SK-N-SH (cell line): ENCODE data around the gene C6orf120.

ENCODE experiments used
- CTCF ChIP-seq: fragments of 200-600 bp; sonication (generic); IDR thresholded peaks from 2 replicates; pipeline ENCODE4 v1.6.1; 2017; ENCODE audit warnings: antibody characterized with exemption, mild to moderate bottlenecking, moderate library complexity
- EZH2phosphoT487 ChIP-seq: fragments of 200-600 bp; sonication (generic); IDR thresholded peaks from 2 replicates; pipeline ENCODE4 v1.6.1; 2017; ENCODE audit warnings: low read depth, mixed run types, mild to moderate bottlenecking, antibody characterized with exemption, moderate library complexity, borderline replicate concordance
- FOXM1 ChIP-seq: IDR thresholded peaks from 2 replicates; pipeline ENCODE4 v1.4.0; 2012; ENCODE audit warnings: low read depth, mild to moderate bottlenecking
- MEF2A ChIP-seq: IDR thresholded peaks from 2 replicates; pipeline ENCODE4 v1.4.0; 2012; ENCODE audit warnings: low read depth, borderline replicate concordance
- RCOR1 ChIP-seq: fragments of 150-350 bp; IDR thresholded peaks from 2 replicates; pipeline ENCODE4 v1.6.1; 2017; ENCODE audit warnings: antibody characterized with exemption, low read length
- RXRA ChIP-seq: IDR thresholded peaks from 2 replicates; pipeline ENCODE4 v1.4.0; 2012; ENCODE audit warnings: low read depth, mild to moderate bottlenecking, borderline replicate concordance

GRCh38 chr6:169668203-169668847, 33.6 kb upstream of the C6orf120 start:
- TF ChIP-seq EZH2phosphoT487 (no peak), RXRA (no peak), FOXM1 (no peak), CTCF (no peak), MEF2A (no peak), RCOR1 (no peak)
